Fibroblast of lung (primary cell): ENCODE results near the gene UTP11.

Experiments
- CTCF ChIP-seq, 2 donors: IDR thresholded peaks in 1 of 2; conservative IDR thresholded peaks in 1 of 2; 1 replicate in 1 of 2; 2 replicates in 1 of 2; pipeline ENCODE4 v1.5.1; 2011 to 2012; ENCODE audit warnings: low read length in 2 of 2, control low read depth in 1 of 2, inconsistent platforms in 1 of 2, low read depth in 1 of 2, mild to moderate bottlenecking in 1 of 2
- EZH2 ChIP-seq: IDR thresholded peaks from 2 replicates; pipeline ENCODE4 v1.5.1; 2012; ENCODE audit warnings: low read length, control low read depth, mild to moderate bottlenecking; ENCODE audit errors: missing control alignments

GRCh38 chr1:37989361-37989930 is 23.1 kb upstream of the UTP11 start:
- no peak for TF ChIP-seq CTCF (conservative IDR thresholded peaks at IDR 0.05 in 1 of 2, IDR thresholded peaks at IDR 0.05 in 1 of 2; ENCODE audit: low read depth in 1 of 2, low read length in 2 of 2)
- no peak for TF ChIP-seq EZH2
